ENCODE results near the gene DNAAF8.

Gene DNAAF8

DNA sequence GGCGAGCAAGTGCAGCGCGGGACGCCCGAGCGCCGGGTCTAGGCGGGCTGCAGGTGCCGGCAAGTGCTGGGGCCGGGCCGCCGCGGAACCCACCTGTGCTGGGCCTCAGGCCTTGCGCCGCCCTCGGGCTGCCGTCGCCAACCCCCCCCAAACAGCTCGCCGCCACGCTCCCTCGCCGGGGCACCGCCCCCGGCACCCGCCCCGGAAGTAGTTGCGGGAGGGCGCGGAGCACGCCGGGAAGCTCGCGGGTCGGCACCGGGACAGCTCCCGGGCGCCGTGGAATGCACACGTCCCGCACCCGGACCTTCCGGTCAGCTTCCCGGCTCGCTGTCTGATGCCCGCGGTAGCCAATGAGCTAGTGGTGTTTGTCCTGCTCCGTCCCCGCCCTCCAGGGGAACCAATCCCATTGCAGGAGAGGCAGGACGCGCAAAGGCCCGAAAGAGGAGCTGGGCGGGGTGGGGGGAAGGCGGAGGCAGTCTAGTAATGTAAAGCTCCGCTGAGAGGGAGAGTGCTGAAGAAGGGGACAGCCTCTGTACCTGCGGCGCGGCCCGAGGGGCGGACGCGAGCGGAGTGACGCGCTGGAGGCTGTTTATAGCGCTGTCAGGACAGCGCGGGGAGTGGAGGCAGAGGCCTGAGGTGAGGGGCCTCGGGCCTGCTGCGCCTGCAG is at the start of gene DNAAF8, which contains the start of gene ANKS3:
TSS of gene DNAAF8 (plus strand) at position 475 of the 667 bp plus-strand sequence. CDS start 1,978 bp downstream, outside the sequence.
TSS of gene ANKS3 (minus strand) at position 209 of the 667 bp plus-strand sequence. CDS start 4,122 bp downstream, outside the sequence.
- in situ Hi-C loops (cut with MboI; ENCODE audit: low sequenced_read_pairs) = no loop called here

DNA sequence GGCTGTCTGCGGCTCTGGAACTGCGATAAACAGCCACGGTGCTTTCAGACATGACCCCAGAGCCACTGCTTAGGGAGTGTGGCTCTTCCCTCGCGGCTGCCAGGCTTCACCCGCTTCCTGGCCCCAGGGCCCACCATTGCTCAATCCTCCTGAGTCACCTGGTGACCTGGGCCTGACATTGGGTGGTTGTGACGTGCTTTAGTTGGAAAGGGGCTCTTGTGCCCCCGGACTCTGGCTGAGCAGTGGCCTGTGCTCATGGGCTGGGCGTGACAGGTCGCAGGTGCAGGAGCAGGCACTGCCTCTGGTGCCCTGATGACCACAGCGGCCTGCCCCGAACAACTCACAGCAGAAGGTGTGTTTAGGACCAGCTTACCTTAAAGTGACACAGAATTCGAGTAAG is 49.6 kb upstream of the DNAAF8 start:
- in situ Hi-C loops (cut with MboI; ENCODE audit: low sequenced_read_pairs) = no loop called here

DNA sequence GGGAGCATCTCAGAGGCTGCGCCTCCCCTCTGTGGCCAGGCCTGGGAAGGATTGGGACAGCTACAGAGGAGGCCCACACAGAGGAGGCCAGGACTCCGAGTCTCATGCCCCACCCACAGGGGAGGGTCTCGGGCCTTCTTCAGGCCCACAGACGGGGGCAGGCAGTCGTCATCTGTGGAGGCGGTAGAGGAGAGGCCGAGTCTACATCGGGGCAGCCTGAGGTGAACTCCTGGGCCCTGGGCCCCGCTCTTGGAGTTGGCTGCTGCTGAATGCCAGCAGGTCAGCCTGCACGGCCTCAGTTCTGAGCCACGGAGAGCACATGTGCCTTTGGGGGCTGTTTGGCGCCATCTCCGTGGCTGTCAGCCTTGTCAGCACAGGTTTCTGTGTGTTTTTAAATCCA is 49.0 kb upstream of the DNAAF8 start:
- in situ Hi-C loops (cut with MboI; ENCODE audit: low sequenced_read_pairs) = no loop called here

DNA sequence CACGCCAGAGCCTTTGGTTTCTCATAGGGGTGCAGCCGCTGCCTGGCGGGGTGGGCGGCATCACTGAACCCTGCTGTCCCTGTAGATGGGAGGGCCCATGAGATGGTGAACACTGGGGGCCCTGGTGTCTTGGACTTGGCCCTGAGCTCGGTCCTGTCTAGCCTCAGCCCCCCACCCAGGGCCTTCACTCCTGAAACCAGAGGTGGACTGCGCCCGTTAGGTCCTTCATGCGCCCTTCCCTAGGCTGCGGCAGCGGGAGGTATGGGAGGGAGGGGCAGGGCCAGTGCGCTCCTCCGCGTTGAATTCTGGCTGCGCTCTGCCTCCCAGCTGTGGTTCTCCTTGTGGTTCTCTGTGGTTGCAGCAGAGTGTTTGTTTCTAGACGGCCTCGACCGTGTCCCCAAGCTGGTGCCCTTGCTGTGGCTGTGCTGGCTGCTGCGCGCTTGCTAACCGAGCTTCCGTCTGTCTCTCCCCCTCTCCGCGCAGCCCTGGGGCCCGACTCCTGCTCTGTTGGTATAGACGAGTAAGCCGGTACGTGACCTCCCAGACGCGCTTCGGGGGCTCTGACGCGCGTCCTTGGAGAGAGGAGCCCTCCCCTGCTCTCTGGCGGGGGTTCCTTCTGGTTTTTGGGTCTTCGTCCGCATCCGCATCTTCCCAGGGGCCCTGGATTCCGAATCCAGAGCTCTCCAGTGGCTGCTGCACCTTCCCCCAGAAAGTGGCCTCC is 48.4 kb upstream of the DNAAF8 start:
- in situ Hi-C loops (cut with MboI; ENCODE audit: low sequenced_read_pairs) = no loop called here

DNA sequence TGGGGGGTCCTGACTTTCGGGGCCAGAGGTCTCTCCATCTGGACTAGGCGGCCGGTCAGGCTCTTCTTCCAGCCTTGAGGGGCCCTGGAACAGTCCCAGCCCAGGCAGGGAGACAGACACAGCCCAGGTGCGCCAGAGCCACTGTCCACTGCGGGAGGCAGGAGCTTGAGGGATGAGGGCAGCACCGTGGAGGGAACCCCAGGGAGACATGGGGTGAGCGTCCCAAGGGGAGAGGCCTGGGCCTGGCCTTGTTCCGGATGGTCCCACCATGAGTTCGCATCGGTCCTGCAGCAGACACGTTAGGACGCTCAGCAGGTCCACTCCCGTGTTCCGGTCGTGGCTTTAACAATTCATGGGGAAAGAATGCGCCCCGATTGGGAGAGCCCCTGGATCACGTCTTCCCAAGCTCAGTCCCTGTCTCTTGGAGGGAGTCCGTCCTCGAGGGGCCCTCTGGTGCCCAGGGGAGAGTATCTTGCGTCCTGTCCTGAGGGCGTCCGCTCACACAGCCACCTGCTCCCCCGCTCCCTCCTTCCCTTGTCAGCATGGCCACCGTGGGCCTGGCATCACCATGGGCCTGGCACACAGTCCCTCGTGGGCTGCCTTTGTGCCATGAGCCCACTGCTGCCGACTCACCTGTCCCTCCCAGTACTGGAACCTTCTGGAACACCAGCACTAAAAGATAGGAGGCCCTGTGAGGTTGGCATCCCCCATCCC is 47.7 kb upstream of the DNAAF8 start:
- in situ Hi-C loops (cut with MboI; ENCODE audit: low sequenced_read_pairs) = no loop called here

DNA sequence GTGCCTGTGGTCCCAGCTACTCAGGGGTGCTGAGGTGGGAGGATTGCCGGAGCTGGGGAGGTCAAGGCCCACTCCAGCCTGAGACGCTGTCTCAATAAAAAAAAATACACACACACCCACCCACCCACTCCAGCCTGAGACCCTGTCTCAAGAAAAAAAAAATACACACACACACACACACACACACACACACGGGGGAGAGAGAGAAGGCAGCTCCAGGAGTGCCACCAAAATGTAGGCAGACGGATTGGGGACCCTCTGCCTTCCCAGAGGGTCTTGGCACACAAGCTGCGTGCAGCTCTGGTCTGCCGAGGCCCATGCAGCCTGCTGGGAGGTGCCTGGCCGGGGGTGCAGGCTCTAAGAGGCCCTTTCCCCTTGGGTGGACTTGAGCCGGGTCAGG is 46.9 kb upstream of the DNAAF8 start:
- in situ Hi-C loops (cut with MboI; ENCODE audit: low sequenced_read_pairs) = no loop called here

DNA sequence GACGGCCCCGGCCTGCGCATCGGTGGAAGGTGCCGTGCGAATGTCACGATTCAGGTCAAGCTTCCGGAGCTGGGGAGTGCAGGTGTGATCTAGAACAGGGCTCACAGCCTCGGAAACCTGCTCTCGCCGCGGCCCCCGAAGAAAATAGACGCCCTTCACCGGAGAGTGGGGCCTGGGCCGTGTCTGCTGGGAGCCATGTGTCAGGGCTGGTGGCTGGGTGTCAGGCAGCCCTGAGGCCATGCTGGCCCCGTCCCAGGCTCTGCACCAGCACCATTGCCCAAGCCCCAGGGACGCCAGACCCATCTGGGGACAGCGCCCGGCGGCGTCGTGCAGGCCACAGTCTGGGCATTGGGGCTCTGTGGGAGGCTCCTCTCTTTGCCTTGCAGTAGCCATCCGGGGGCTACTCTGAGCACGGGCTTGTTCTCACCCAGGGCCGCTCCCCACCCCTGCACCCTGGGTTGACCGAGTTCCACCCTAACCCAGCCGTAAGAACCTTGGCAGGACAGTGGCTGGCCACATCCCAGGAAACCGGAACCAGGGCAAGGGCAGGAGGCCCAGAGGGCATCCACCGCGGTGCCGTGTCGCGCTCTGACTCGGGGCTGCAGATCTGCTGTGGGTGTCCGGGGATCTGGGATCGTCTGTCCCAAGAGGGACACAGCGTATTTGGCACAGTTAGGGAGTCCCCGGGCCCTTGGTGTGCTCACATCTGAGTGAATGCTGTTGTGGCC is 46.2 kb upstream of the DNAAF8 start:
- in situ Hi-C loops (cut with MboI; ENCODE audit: low sequenced_read_pairs) = no loop called here

DNA sequence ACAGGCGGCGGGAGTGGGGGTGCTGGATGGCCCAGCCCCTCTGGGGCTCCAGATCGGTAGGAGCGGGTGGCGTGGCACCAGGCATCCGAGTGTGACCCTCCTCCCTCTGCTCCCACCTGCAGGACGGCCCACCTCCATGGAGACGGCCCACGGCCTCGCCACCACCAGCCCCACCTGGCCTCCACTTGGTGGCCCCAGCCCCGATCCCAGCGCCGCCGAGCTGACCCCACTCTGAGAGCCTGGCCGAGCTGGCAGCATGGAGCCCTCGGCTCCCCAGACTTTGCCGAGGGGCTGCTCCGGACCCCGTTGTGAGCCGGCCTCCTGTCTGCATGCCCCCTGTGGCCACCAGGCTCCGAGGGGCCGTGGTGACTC is 45.7 kb upstream of the DNAAF8 start:
- in situ Hi-C loops (cut with MboI; ENCODE audit: low sequenced_read_pairs) = no loop called here

DNA sequence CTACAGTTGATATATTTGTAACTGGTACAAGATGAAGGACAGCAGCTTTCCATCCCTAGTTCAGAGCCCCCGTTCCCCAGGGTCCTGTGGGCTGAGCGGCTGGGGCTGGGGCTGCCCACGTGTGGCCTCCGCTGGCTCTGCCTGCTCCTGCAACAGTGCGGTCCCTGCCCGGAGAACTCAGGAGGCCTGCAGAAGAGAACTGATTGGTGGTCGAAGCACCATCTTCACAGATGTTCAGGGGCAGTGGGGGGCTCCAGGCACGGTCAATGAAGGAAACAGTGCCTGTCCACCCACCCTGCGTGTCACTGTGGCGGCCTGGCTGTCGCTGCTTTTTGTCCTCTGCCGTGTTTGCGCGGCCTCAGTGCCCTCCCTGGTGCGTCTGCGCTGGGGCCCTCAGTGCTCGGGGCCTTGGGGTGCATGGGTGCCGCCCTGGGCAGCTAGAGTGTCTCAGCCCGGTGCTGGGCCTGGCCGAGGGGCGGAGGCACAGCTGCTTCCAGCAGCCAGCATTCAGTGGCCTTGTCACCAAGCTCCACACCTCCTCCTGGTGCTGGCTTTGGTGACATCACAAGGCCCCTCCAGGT is 45.2 kb upstream of the DNAAF8 start:
- in situ Hi-C loops (cut with MboI; ENCODE audit: low sequenced_read_pairs) = no loop called here

DNA sequence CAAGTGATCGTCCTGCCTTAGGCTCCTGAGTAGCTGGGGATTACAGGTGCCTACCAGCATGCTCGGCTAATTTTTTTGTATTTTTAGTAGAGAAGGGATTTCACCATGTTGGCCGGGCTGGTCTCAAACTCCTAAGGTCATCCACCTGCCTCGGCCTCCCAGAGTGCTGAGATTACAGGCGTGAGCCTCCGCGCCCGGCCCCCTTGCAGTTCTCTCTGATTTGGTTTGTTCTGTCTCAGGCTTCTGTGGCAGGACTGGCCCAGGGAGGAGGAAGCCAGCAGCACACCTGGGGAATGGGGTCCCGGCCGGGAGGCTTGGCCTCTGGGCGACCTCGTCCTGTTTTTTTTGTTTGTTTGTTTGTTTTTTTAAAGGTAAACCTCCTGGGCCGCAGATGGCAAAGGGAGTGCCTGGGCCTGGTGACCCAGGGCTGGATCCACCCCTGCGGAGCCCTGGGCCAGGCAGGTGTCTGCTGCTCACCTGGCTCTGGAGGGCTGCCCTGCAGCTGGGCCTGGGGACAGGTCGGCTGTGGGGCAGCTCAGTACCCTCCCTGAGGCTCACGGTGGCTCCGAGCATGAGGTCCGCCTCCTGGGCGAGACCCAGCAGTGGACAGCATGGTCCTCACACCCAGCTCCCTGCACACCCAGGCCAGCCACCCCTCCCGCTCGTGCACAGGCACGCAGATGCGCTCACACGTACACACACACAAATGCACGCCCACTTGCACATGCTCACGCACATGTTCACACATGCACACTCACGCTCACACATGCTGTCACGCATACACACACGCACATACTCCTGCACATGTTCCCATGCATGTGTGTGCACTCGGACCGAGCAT is 44.3 kb upstream of the DNAAF8 start:
- in situ Hi-C loops (cut with MboI; ENCODE audit: low sequenced_read_pairs) = no loop called here

DNA sequence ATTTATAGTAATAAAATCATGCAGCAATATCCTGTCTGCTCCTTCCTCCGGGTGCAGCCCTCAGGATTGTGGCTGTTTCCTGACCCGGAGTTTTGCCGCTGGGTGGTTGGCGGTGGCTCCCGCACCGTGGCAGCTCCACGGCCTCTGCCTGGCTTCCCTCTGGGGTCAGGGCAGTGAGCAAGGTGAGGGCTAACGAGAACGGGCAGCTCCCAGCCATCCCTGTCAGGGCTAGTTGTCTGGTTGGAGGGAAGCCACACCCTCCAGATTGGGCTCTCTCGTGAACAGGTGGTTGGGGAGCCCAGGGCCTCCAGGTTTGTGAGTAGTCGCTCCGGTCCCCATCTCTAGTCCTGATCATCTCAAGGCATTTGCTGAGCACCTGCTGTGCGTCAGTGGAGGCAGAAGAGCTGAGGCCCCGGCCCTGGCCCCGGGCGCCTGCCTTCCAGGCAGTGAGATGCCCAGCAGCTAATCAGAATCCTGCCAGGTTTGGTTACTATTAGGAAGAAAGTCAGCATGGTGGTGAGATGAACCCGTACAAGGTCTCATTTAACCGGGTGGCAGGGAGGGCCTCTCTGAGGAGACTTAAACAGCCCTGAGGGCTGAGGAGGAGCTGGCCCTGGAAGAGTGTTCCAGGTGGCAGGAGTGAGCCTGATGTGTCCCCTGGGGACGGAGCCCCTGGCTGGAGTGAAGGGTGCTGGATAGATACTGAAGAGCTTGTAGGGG is 43.2 kb upstream of the DNAAF8 start:
- in situ Hi-C loops (cut with MboI; ENCODE audit: low sequenced_read_pairs) = no loop called here

DNA sequence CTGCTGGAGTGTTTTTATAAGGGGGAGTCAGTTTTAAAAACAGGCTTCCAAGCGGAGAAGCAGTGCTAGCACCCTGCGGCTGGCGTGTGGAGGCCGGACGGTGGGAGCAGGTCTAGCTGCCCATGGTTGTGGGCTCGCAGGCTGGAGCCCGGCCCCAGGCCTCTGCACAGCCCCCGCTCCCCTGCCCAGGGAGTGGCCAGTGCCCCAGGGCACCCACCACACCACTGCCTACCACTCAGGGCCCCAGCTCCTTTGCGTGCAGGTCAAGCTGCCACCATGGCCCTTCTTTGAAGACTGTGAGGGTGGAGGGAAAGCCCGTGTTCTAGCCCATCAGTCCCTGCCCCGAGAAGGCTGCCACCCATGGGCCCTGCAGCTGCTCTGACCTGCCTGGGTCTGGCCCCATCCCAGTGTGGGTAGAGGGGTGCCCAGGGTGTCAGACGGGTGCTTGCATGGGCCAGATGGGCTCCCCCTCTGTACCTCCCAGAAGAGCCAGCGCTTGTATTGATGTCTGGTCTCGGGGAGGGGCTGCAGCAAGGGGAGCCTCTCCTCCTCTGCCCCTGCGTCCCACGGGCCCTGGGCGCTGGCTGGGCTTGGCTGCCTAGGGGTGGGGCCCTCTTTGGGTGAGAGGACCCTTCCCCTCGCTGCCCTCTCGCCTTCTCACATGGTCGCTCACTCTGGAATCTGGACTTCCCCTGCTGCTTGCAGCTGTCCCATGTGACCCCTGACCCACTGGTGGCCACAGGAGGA is 42.5 kb upstream of the DNAAF8 start:
- in situ Hi-C loops (cut with MboI; ENCODE audit: low sequenced_read_pairs) = no loop called here

DNA sequence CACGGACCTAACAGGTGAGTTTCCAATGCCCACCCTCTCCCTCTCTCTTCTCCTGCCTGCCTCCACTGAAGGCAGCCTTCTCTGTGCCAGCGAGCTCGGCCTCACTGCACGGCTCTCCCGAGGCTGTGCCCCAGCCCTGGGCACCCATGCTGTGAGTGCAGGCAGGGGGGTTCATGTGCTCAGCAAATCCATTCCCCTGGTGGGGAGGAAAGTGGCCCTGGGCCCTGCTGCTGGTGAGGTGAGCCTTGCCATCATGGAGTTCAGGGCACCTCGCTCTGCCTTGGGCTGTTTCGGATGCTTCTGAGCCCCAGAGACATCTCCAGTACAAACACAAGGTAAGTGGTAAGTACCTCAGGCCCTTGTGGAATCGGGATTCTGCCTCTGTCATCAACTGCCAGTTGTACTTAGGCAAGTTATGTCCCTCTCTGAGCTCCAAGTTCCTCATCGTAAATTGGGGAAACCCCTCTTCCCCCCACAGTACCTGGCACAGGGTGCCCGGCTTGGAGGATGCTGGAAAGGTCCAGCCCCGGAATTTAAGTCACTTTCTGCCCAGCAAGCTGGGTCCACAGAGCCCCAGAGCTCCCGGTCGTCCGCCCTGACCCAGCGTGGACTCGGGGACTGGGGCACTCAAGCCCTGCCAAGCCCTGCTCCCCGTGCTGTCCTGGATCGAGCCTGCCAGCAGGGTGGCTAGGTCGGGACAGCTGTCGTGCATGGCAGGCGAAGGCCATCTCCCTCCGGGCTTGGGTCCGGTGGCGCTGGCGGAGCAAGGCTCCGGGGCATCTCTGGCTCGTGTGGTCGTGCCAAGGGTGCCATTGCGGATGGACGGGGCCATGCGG is 41.7 kb upstream of the DNAAF8 start:
- in situ Hi-C loops (cut with MboI; ENCODE audit: low sequenced_read_pairs) = no loop called here

DNA sequence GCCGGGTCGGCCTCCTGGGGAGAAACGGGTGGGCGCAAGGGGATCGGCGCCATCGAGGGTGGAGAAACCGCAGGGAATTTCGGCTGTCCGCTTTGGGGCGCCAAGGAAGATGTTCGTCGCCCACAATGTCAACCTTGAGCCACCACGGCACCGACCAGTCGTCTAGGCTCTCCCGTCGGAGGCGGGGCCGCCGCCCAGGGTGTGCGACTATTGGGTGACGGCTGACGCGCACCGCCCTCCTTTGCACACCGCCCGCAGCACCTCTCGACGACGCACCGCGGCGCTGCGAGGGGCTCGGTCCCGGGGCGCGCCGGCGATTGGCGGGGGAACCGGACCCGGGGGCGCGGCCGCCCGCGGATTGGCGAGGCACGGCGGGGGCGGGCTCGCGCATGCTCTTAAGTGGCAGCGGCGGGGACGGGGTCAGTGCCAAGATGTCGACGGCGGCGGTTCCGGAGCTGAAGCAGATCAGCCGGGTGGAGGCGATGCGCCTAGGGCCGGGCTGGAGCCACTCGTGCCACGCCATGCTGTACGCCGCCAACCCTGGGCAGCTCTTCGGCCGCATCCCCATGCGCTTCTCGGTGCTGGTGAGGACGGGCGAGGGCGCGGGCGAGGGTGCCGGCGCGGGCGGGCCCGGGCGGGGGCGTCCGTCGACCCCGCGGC is 40.9 kb upstream of the DNAAF8 start, which contains the start of gene NUDT16L1:
TSS of gene NUDT16L1 (plus strand) at position 267 of the 660 bp plus-strand sequence. CDS start at position 432, 165 bp downstream.
- in situ Hi-C loops (cut with MboI; ENCODE audit: low sequenced_read_pairs) = no loop called here

DNA sequence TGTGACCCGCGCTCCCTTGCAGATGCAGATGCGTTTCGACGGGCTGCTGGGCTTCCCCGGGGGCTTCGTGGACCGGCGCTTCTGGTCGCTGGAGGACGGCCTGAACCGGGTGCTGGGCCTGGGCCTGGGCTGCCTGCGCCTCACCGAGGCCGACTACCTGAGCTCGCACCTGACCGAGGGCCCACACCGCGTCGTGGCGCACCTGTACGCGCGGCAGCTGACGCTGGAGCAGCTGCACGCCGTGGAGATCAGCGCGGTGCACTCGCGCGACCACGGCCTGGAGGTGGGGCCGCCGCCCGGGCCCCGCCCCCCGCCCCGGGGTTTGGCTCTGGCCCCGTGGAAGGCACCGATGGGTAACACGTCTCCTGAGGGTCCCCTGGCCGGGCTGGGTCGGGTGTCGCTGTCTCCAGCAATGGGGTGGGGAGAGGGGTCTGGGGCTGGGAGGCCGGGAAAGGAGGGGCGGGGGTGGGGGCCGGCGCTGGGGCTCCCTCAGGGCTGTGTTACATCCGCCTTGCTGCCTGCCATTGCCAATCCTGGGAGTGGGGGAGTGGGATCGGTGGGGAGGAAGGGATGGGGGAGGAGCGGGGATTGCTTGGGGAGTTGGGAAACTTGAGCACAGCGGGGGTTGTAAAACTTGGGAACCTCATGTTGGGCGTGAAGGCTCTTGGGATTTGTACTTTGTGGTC is 40.2 kb upstream of the DNAAF8 start:
- in situ Hi-C loops (cut with MboI; ENCODE audit: low sequenced_read_pairs) = no loop called here

DNA sequence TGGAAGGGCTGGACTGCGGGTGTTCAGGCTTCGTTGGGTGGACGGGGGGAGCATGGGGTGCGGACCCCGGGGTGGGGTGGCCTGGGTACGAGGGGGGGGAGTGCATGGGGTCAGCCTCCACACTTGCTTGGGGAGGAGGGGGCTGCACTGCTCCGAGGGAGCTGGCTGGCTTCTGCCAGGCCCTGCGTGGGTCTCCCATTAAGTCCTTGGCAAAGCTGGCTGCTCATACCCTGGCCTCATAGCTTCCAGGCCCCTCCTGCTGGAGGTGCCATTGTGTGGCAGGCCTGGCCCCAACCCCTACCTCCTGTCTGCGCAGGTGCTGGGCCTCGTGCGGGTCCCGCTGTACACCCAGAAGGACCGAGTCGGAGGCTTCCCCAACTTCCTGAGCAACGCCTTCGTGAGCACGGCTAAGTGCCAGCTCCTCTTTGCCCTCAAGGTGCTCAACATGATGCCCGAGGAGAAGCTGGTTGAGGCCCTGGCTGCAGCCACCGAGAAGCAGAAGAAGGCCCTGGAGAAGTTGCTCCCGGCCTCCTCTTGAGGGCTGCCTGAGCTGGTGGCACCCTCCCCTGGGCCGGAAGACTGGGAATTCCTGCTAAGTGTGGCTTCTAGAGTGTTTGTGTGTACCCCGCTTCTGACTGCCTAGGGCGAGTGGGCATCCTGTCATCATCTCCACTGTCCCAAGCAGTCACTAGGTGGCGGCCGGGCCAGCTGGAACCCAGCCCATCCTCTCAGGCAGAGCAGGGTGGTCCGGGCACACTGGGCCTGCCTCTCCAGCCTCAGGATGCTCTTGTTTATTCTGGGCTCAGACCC is 39.5 kb upstream of the DNAAF8 start:
- in situ Hi-C loops (cut with MboI; ENCODE audit: low sequenced_read_pairs) = no loop called here

Measured in hTERT RPE-1 (cell line).